HG03060 (cell line): ENCODE measurements around the gene DMRT1.
"Not testable (repeated sequence)": the region's sequence is repeated elsewhere in the genome, so short reads cannot be mapped to it uniquely, and the experiment has no call there.

Source experiments
- ATAC-seq: cut with Tn5 transposase; IDR thresholded peaks from one replicate; pipeline ENCODE4 v1.9.1; 2021; ENCODE audit warnings: low read depth, moderate number of reproducible peaks; ENCODE audit not compliant: unreplicated experiment

Gene DMRT1

DNA sequence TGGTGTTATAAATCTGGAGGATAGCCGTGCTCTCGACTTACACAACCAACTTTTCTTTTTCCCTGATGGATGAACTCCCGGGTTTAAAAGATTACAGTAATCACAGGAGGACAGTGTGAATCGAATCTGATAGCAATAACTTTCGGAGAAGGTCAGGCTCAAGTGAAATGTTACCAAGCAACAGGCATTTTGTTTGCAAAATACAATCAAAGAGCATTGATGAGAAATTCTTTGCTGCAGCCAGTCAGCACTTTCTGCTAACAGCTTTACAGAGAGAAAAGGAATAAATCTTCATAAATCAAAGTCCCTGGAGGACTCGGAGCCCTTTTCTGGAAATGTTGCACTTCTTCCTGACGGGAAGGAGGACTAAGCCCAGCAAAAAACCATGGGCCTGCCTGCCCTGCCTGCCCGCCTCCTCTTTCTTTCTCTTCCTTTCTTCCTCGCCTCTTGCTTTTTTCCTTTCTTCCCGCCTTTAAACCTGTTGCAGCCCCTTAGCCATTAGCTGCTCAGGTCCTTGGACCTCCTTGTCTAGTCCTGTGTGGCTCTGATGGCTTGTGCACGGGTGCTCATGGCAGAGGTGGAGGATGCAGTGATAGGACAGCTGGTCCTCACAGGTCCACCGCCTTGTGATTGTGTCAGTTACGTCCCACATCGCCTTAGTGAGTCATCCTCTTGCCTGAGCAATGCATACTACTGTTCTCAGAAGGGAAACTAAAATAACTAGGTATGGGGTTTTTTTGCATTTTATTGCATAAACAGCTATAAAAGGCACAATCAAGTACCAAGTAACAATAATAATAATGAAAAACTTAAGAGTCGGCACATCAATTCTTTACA is 141.1 kb downstream of the DMRT1 start:
- ATAC-seq, result no peak

DNA sequence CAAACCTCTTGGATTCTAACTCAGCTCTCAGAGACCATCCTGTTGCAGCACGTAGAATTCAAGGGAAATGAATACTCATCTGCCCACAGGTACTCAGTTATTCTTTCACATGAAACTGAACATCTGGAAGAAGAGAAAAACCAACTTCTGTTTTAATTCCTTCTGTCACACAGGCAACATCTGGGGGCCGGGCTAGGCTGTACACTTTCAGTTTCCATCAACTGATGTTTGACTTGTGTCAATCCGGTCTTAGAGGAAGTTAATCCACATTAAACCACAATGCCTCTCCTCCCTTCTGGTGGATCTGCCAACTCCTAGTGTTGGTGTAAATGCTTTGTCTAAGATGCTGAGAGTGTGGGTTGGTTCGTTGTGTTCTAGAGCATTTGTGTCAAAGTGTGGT is 152.5 kb downstream of the DMRT1 start:
- ATAC-seq, result no peak

DNA sequence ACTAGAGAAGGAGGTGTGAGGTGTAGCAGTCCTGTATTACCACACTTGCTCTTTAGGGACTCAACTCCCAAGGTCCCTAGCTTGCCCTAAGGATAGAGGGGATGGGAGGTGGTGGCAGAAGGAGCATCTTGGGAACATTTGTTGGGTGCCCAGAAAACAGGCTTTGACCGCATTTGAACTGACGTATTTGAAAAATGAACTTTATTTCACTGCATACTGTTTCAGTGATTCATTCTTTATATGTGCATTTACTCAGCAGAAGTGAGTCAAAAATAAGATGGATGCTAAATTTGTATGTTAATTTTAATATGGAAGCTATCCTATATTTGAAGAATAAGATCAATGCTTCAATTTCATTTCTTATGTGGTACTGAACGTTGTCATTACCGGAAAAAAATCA is 153.7 kb downstream of the DMRT1 start:
- ATAC-seq, result no peak

DNA sequence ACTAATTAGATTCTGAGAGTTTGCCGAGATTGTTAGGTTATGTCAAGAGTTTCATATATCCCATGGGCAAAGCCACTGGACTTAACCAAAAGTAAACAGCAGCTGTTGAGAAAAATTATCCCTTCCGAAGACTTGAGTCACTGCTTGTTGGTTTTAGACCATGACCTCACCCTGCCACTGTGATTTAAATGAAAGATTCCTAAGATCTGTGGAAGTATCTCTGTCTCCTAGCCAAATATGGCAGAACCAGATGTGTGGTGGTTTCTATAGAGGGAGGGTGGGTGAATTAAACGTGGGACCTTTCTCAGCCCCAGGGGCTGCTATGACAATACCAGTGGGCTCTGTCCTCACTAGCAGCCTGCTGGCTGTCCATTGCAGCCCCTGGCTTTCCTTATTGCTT is 154.3 kb downstream of the DMRT1 start:
- no peak for ATAC-seq

DNA sequence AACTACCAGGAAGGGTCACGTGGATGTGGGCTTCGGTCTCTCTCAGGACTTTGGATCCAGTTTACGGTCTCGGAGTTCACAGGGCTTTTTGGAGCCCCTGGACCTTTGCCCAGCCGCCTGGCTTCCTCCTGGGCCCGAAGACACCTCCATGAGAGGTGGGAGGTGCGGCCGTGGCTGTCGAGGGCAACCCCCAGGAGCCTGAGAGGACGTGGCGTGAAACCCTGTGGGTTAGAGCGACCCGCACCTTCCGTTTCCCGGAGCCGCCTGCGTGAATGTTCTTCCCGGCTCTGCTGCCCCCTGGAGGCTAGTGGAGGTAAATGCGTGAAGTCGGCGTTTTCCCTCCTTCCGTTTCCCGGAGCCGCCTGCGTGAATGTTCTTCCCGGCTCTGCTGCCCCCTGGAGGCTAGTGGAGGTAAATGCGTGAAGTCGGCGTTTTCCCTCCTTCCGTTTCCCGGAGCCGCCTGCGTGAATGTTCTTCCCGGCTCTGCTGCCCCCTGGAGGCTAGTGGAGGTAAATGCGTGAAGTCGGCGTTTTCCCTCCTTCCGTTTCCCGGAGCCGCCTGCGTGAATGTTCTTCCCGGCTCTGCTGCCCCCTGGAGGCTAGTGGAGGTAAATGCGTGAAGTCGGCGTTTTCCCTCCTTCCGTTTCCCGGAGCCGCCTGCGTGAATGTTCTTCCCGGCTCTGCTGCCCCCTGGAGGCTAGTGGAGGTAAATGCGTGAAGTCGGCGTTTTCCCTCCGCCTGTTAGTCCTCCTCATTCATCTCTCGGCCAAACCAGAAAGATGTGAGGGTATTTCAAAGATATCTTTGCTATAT is 157.0 kb downstream of the DMRT1 start:
- ATAC-seq, result not testable (repeated sequence)

DNA sequence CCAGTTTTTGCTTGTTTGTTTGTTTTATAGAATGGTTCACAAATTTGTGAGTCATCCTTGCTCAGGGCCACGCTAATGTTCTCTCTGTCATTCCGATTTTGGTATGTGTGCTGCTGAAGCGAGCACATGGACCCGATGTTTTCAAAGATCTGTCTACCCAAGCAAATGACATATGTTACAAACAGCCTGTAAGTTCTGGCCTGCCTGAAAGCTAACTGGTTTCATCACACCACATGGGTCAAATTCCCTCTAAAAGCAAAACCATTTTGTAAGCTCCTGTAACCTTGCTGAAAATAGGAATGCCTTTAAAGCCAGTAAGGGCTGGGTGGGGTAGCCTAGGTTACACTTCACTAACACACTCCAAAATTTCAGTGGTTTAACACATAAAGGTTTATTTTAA is 160.3 kb downstream of the DMRT1 start:
- ATAC-seq, result no peak

DNA sequence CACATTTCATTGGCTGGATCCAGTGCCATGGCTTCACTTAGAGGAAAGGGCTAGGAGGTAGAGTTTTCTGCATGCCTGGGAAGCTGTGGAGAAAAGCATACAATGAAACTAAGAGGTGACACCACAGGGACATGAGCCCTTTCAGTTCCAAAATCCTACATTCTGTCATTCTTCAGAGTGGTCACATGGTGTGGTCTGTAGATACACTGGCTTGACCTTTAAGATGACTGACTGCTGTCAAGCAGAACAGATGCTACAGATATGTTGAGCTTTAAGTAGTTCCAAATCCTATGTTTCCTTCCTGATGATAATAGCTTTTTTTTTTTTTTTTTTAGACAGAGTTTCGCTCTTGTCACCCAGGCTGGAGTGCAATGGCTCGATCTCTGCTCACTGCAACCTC is 161.2 kb downstream of the DMRT1 start:
- ATAC-seq, result no peak

DNA sequence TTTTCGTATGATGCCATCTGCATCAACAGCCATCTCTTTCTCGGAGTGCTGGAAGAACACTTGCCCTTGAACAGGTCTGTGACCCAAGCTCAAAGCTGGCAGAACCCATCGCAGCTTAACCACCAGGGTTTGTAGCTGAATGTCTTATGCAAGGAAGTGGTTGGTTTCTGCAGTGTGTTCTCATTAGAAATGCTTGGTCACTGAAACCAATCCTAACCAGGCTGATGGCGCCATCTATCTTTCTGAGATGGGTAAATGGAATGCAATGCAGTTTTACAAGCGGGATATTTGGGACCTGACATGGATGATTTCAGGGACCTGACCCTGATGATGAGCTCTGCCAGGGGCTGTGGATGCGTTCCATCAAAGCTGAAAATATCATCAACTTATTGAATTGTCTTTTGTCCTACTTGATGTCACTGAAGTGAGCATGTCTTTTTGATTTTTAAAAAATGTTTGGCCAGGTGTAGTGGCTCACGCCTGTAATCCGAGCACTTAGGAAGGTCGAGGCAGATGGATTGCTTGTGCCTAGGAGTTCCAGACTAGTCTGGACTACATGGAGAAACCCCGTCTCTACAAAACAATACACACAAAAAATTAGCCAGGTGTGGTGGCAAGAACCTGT is 163.7 kb downstream of the DMRT1 start:
- no peak for ATAC-seq

DNA sequence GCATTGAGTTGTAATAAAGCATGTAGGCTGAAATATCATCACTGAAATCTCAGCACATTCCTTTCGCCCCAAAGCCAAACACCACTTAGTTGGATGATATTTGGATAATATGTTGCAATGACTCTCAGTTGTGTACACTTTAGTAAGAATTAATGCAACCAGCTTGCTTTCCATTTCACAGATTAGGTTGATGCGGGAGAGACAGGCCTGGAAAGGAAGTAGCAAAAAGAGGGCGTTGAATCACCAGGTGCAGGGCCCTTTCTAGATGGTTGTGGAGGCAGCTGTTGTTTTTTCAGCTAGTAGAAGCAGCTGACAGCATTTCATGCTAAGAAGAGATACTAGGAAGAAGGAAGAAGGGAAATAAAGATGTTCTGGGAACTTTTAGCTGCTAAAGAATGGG is 165.8 kb downstream of the DMRT1 start:
- ATAC-seq, result no peak

DNA sequence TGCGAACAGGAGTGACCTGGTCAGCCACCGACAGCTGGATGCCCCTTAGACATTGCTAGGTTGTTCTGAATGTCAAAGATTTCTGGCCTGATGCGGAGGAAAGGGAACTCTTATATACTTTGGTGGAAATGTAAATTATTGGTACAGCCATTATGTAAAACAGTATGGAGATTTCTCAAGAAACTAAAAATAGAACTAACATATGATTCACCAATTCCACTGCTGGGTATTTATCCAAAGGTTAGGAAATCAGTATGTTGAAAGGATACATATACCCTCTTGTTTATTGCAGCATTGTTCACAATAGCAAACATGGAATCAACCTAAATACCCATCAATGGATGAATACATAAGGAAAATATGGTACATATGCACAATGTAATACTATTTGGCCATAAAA is 166.7 kb downstream of the DMRT1 start:
- ATAC-seq, result no peak

DNA sequence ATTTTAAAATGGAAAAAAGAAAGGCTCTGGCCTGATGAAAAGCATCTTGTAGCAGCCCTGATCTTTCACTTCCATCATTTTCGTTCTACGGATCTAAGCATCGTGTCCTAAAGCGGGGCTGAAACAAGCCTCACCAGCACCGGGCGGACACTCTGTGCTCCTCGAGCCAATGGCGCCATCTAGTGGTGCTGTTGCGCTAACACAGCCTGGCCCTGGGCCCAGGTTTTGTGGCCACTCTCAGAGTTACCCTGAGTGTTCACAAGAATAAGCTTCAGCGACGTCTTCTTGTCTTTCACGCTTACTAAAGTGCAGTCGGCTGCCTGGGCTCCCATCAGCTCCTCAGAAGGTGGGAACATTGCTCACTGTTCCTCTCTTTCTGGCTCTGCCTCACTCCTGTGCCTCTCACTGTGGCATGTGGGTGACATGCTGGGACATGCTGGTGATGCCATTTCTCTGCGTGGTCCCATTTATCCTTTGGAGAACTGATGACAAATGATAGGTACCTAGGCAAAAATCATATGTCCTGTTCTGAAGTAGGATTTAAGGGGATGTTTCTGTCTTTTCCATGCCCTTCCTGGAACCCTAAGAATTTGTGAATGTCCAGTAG is 167.7 kb downstream of the DMRT1 start:
- peak; percentile 81 for ATAC-seq

DNA sequence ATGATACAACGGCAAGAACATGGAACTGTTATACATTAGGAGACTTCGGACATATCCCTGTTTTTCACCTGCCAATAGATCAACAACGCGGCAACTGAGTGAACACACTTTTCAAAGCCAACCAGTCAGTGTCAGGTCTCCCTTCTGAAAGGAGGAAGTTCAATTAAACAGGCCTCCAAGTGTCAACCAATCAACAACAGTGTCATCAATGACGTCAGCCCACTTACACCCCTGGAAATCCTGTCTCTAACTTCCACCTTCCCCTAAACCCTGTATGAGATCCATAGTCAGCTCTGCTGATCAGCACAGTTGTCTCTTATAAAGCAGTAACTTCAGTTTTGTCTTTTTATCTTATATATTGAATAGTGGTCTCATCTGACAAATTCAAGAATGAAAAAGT is 171.5 kb downstream of the DMRT1 start:
- no peak for ATAC-seq

DNA sequence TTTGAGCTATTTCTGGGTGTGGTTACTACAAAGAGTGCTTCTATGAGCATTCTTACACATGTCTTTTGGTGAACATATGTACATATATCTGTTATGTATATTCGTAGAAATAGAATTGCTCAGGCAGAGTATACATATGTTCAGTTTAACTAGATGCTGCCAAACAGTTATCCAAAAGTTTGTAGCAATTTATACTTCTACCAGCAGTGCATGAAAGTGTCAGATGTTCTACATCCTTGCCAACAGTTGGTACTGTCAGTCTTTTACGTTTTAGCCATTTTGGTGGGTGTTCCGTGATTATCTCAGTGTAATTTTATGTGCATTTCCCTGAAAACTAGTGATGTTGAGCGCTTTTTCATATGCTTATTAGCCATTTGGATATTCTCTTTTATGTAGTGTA is 172.7 kb downstream of the DMRT1 start:
- no peak for ATAC-seq

DNA sequence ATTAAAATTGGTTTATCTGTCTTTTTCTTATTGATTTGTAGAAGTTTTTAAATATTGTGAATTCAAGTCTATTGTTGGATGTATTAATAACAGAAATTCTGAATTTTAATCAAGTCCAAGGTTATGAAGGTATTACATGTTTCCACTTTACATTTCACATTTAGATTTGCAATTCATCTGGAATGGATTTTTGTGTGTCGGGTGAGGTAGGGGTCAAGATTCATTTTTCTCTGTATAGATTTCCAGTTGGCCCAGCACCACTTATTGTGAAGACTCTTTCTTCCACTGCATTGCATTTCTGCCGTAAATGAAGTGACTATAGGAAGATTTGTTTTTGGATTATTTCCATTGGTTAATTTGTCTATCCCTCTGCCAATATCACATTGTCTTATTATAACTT is 173.1 kb downstream of the DMRT1 start:
- no peak for ATAC-seq

DNA sequence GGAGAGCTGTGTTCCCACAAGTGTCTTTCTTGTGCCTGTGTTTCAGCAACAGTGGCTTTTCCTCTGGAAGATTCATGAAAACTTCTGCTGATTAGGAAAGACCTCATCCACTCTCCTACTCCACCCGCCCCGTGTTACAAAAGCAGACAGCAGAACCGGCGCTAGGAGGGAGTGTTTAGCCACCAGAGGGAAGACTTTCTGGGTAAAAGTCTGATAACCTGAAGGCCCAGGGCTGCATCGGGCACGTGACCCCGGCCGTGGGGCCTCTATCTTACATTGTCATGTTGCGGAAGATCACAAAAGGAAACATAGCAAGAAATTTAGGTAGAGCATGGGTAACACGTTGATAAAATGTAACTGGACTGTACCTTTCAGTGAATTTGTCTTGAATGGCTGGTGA is 176.6 kb downstream of the DMRT1 start:
- ATAC-seq, result no peak
